HUES48 (cell line): ENCODE results near the gene THSD4.

Source experiments
- H3K27ac ChIP-seq: one replicate; pipeline ENCODE4 v1.7.0; 2013; ENCODE audit warnings: low read depth, low read length, inconsistent platforms
- H3K27me3 ChIP-seq: 2 replicates; pipeline ENCODE4 v1.6.1; 2013; ENCODE audit warnings: mild to moderate bottlenecking, low read length; ENCODE audit not compliant: control insufficient read depth, insufficient read depth
- H3K36me3 ChIP-seq: 2 replicates; pipeline ENCODE4 v1.6.1; 2013; ENCODE audit warnings: low read length; ENCODE audit not compliant: control insufficient read depth, insufficient read depth
- H3K4me1 ChIP-seq: 2 replicates; pipeline ENCODE4 v1.6.1; 2013; ENCODE audit warnings: mild to moderate bottlenecking, low read length; ENCODE audit not compliant: control insufficient read depth, insufficient read depth
- H3K4me3 ChIP-seq: 2 replicates; pipeline ENCODE4 v1.5.1; 2013; ENCODE audit warnings: mild to moderate bottlenecking, low read depth, low read length
- H3K9ac ChIP-seq: 2 replicates; pipeline ENCODE4 v1.6.1; 2013; ENCODE audit warnings: mild to moderate bottlenecking, low read depth, low read length, moderate library complexity
- H3K9me3 ChIP-seq: 2 replicates; pipeline ENCODE4 v1.6.1; 2013; ENCODE audit warnings: low read length; ENCODE audit not compliant: control insufficient read depth, insufficient read depth

THSD4 gene

DNA sequence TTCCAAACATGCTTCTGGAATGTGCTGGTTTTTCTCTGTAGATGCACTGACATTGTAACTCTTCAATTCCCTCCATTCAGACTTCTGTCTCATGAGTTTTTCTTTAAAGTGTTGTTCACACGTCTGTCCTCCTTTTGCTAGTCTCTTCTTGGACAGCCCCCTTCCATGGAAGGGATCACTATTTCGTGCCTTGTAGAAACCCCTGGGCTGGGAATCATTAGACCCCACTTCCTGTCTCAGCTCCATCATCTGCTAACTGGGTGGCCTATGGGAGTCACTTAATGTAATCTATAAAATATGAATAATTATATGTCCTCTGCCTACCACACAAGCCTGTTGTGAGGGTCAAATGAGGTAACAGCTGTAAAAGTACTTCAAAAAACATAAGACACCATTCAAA lies 110.6 kb downstream of the THSD4 start:
- Histone ChIP-seq H3K36me3 (no peaks in the 10 kb centered on the region), H3K27ac (no peak overlapping the region), H3K4me1 (peaks cover 21% of the 10 kb centered on the region)

DNA sequence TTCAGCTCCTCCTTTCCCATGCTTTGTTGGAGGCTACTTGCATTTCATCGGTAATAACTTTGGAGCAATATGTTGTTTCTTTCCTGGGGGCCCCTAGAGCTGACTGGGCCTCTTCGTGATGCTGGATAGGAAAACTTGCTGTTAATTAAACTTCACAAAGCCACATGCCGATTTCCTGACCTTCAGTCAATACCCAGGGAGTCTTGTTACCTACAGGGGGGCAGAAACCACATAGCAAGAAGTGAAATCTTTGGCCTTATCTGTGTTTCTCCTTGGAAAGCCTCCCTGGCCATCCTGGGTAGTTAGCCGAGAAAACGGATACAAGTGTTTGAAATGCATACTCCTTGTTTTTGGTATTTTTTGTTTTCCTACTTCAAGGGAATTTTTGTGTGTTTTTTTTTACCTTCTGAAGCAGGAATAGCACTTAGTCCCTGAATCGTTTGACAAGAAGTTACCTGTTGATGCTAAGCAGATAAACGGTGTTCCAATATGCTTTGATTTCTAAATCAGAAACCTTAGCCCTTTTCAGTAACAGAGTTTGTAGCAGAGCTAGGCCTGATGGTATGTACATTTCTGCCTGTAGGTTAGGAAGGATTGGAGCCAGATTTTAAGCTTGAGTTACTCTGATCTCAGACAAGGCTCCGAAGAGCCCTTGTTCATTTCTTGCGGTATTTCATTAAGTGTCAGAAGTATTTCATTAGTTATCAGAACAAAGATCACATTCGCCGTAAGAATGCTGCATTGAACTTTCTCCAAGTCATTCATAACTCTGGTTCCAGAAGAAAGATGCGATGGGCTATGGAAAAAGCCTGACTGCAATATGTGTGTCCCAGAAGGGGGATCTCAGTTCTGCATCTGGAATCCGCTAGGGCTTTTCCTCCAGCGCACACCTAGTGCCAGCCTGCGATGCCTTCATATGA lies 111.5 kb downstream of the THSD4 start:
- H3K36me3 ChIP-seq, result no peaks in the 10 kb centered on the region
- H3K4me1 ChIP-seq, result peaks cover 21% of the 10 kb centered on the region
- H3K9me3 ChIP-seq, result no peaks in the 10 kb centered on the region
- H3K27ac ChIP-seq, result peak overlapping the region; percentile 3
- no peaks in the 10 kb centered on the region for H3K27me3 ChIP-seq
- no peak overlapping the region for H3K9ac ChIP-seq
- H3K4me3 ChIP-seq, result no peak overlapping the region

More for the DNA sequence above, 110.6 kb downstream of the THSD4 start:
- H3K9me3 ChIP-seq, result no peaks in the 10 kb centered on the region
- H3K27me3 ChIP-seq, result no peaks in the 10 kb centered on the region
- no peak overlapping the region for H3K9ac ChIP-seq
- no peak overlapping the region for H3K4me3 ChIP-seq

DNA sequence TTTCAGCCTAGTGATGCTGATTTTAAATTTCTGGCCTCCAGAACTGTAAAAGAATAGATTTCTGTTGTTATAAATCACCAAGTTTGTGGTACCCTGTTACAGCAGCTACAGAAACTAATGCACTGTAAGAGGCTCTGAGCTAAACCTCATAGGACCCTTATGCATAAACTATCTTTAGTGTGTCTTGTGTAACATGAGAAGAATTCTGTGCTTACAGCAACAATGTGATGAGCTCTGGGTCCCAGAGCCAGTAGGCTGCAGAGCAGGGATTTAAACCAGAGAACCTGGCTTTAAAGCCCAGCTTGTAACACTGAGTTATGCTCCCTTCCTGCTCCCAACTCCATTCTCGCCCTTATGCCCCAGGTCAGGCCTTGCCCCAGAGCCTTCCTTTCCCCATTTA lies 113.1 kb downstream of the THSD4 start:
- no peak overlapping the region for H3K4me3 ChIP-seq
- H3K9me3 ChIP-seq, result no peaks in the 10 kb centered on the region
- no peaks in the 10 kb centered on the region for H3K27me3 ChIP-seq
- no peak overlapping the region for H3K27ac ChIP-seq
- H3K4me1 ChIP-seq, result peaks cover 21% of the 10 kb centered on the region
- no peak overlapping the region for H3K9ac ChIP-seq
- no peaks in the 10 kb centered on the region for H3K36me3 ChIP-seq

DNA sequence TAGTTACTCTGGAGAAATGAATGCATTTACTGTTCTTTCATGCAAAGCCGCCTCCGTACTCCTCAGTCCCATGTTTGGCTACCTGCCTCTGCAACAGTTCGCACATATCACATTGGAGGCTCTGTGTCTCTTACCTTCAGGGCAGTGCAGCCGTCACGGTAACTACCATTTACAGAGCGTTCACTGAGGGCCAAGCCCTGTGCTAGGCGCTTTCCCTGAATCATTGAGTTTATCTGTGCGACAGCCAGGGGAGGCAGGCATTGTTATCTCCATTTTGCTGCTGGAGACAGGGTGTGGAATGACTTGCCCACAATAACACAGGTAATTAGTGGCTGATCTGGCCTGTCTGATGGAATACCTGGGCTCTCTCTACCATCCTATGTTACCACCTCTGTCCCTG lies 115.0 kb downstream of the THSD4 start:
- no peak overlapping the region for H3K9ac ChIP-seq
- H3K36me3 ChIP-seq, result no peaks in the 10 kb centered on the region
- no peaks in the 10 kb centered on the region for H3K27me3 ChIP-seq
- no peaks in the 10 kb centered on the region for H3K9me3 ChIP-seq
- peaks cover 21% of the 10 kb centered on the region for H3K4me1 ChIP-seq
- H3K27ac ChIP-seq, result no peak overlapping the region
- no peak overlapping the region for H3K4me3 ChIP-seq

DNA sequence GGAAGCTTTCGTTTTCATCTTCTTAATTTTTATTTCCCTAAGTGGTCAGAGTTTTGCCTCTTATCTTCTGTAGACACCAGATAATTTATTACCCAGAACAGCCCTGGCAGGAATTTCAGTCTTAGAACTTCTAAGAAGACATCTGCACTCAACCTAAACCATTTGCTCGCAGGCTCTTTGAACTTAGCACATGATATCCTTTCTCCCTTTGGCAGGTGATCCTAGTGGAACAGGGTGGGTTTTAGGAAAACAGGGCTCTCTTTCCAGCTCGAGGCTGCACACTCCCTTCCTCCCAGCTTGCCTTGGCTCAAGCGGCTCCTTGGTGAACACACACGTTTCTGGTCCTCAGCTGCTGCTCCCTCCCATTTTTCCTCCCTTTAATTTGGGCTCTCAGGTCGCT lies 116.5 kb downstream of the THSD4 start:
- no peak overlapping the region for H3K27ac ChIP-seq

DNA sequence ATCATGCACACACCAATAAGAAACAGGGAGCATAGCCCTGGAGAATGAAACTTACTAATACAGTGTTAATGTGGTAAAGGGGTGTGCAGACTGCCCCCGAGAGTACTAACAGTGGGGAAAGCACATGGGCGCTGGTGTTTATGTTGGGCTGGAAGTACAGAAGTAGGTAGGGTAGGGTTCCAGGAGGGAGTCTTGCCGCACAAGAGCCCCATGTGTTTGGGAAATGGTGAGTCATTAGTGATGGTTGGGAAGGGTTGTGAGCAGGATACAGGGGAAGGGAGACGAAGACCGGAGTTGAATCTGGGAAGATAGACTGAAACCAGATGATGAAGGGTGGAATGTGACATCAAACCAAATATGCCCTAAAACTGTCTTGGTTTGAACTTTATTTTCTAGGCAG lies 117.1 kb downstream of the THSD4 start:
- Histone ChIP-seq H3K4me1 (peaks cover 7% of the 10 kb centered on the region; the same call in 1 of the 2 replicates), H3K9me3 (no peaks in the 10 kb centered on the region), H3K36me3 (no peaks in the 10 kb centered on the region), H3K27me3 (no peaks in the 10 kb centered on the region), H3K27ac (no peak overlapping the region), H3K4me3 (no peak overlapping the region), H3K9ac (no peak overlapping the region)

More for the DNA sequence above, 116.5 kb downstream of the THSD4 start:
- H3K36me3 ChIP-seq, result no peaks in the 10 kb centered on the region
- no peak overlapping the region for H3K4me3 ChIP-seq
- no peaks in the 10 kb centered on the region for H3K9me3 ChIP-seq
- no peaks in the 10 kb centered on the region for H3K27me3 ChIP-seq
- no peak overlapping the region for H3K9ac ChIP-seq
- peaks cover 14% of the 10 kb centered on the region for H3K4me1 ChIP-seq

DNA sequence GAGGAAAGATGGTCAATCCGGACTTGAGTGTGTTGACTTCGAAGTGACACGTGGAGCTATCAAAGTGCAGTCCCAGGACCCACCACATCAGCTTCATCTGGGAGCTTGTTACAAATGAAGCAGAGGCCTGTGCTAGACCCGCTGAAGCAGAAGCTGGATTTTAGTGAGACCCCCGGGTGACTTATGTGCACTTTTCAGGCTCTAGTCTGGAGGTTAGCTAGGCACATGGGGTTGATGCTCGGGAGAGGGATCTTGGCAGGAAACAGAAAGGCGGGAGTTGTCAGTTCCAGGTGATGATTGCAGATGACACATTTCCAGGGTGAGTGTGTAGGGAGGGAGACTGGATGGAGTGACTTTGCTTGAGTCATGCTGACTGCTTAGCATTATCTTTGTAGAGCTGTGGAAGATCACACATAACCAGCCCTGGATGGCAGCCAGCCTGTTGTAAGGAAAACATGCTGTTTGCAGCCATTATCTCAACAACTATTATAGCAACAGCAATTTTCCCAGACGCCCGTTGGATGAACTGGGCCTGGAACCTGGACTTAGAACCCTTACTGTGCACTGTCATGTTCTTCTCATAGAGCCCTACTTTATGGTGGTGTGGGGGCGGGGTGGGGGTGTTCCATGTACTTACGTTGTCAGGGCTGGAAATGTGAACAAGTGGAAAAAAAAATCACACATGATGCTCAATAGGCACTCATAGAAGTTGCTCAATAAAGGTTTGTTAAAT lies 122.4 kb downstream of the THSD4 start:
- Histone ChIP-seq H3K36me3 (no peaks in the 10 kb centered on the region), H3K9me3 (no peaks in the 10 kb centered on the region), H3K4me1 (peaks cover 18% of the 10 kb centered on the region), H3K27ac (no peak overlapping the region), H3K27me3 (no peaks in the 10 kb centered on the region), H3K9ac (no peak overlapping the region), H3K4me3 (no peak overlapping the region)

DNA sequence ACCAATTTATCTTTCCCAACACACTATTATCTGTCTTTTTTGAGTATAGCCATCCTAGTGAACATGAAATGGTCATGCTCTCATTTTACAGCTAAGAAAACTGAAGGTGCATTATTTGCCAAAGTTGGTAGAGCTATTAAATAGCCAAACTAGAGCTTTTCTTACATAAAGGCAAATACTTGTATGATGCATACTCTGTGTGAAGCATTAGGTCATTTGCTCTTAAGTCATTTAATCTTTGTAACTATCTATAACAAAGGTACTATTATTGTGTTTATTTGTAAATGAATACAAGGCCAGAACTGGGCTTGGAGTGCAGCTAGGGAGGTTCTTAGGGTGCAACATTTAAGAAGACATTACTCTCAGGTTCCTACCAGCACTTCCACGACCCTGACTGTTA lies 123.7 kb downstream of the THSD4 start:
- Histone ChIP-seq H3K9me3 (no peaks in the 10 kb centered on the region), H3K9ac (no peak overlapping the region), H3K4me1 (peaks cover 18% of the 10 kb centered on the region), H3K36me3 (no peaks in the 10 kb centered on the region), H3K27ac (peak overlapping the region; percentile 45), H3K4me3 (peak overlapping the region; percentile 40; the same call in 1 of the 2 replicates), H3K27me3 (no peaks in the 10 kb centered on the region)

DNA sequence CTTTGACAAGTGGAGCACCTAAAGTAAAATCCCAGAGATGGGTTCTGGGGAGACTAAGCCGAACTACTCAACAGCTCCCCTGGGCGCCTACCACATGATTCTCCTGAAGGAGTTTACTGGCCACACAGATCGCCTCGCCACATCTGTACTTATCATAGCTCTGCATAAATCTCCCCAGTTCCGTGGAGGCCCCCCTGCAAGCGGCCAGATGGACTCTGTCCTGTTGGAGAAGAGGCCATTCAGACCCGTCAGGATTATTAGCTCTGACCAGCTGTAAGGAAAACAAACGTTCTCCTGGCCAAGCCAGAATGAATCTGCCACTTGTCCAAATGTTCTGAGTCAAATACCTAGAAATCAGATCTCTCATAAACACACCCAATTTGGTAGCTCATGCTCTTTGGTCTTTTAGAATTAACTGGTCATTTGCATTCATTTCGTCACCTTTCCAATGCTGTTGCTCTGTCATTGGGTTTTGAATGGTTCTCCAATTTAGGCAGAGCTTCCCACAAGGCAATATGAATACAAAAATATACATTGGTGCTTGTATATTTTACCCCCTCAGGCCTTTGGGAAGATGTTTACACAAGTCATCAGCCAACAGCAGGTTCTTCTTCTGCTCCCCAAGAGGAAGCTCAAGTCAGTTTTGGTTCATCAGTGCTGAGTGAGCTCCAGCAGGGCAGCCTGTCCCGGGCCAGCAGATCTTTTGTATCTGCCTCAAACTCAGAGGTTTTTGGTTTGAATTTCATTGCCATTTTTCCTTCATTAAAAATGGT lies 124.5 kb downstream of the THSD4 start:
- no peak overlapping the region for H3K9ac ChIP-seq
- 0 out of 2 replicates have a peak overlapping the region, but pooled peaks have one; percentile 40 for H3K4me3 ChIP-seq
- H3K27ac ChIP-seq, result peak overlapping the region; percentile 45
- no peaks in the 10 kb centered on the region for H3K36me3 ChIP-seq
- H3K9me3 ChIP-seq, result no peaks in the 10 kb centered on the region
- no peaks in the 10 kb centered on the region for H3K27me3 ChIP-seq
- peaks cover 18% of the 10 kb centered on the region for H3K4me1 ChIP-seq

DNA sequence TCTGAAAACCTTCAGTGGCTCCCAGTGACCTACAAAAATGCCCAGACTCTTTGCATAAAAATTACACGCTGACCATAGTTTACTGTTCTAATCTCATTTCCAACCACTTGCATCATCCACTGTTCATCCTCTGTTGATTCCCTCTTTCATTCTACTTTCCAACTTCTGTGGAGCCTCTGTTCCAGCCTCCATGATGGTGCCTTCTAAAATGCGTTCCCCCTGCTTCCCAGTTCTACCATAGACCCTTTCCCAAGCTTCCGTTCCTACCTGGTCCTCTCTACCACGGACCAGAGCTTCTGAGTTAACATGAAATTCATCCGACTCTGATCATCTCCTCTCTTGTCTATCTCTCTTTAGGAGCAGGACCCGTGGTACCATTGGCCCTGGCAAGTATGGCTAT lies 127.0 kb downstream of the THSD4 start:
- no peaks in the 10 kb centered on the region for H3K36me3 ChIP-seq

More for the DNA sequence above, 127.0 kb downstream of the THSD4 start:
- Histone ChIP-seq H3K27ac (no peak overlapping the region), H3K4me1 (peaks cover 18% of the 10 kb centered on the region), H3K9me3 (no peaks in the 10 kb centered on the region), H3K4me3 (no peak overlapping the region), H3K9ac (no peak overlapping the region), H3K27me3 (no peaks in the 10 kb centered on the region)
